IPS-NIHi7 (cell line): ENCODE data around the gene DENND6A.

Source experiments
- DNase-seq: peaks from one replicate; pipeline ENCODE4 v3.0.0; 2012; ENCODE audit warnings: mixed read lengths; ENCODE audit errors: extremely low spot score

Gene DENND6A

GRCh38 chr3:57575966-57576626 lies 116.8 kb downstream of the DENND6A start:
- no peak for DNase-seq
